Naive thymus-derived CD8-positive, alpha-beta T cell (primary cell): Measurements from ENCODE around the gene PPP1R13B. TPM values are rescaled to one million over a fixed set of nuclear protein-coding genes. Genes with fewer than 3 reads are reported as not detected.
"Not testable (repeated sequence)": the region's sequence is repeated elsewhere in the genome, so short reads cannot be mapped to it uniquely, and the experiment has no call there.

Experiments used
- ATAC-seq, 2 donors: fragments of 150-1000 bp; cut with Tn5 transposase in 1 of 2; sonication (Bioruptor Pico), chemical (Tn5 transposase) in 1 of 2; 1 replicate in 1 of 2; 2 replicates in 1 of 2; pipeline ENCODE4 v1.10.0; 2021; ENCODE audit warnings: mild to moderate bottlenecking in 2 of 2, moderate library complexity in 2 of 2
- POLR2A ChIA-PET: fragments of 350-600 bp; sonication (Branson Sonifier 250); formaldehyde crosslinking; loops from one replicate; lab custom pipeline; 2021; ENCODE audit warnings: antibody characterized with exemption; lab: Charles Lee
- DNase-seq, 10 donors: peaks; one replicate each; pipeline versions ENCODE4 v3.0.0 to v3.0.0-alpha.2; 2020 to 2022
- H3K27ac Mint-ChIP-seq, 10 donors: one replicate each; pipeline ENCODE4 v1.8.0; 2020 to 2022; ENCODE audit warnings: mild to moderate bottlenecking in 10 of 10, mixed read lengths in 10 of 10, moderate library complexity in 4 of 10, inconsistent platforms in 1 of 10
- H3K27me3 Mint-ChIP-seq, 5 donors: one replicate each; pipeline ENCODE4 v1.8.0; 2021 to 2022; ENCODE audit warnings: mixed read lengths in 5 of 5
- H3K36me3 Mint-ChIP-seq, 3 donors: one replicate each; pipeline ENCODE4 v1.8.0; 2020 to 2022; ENCODE audit warnings: mixed read lengths in 3 of 3, mild to moderate bottlenecking in 2 of 3, inconsistent platforms in 1 of 3
- H3K4me1 Mint-ChIP-seq, 4 donors: one replicate each; pipeline ENCODE4 v1.8.0; 2021 to 2022; ENCODE audit warnings: mixed read lengths in 4 of 4
- H3K4me3 Mint-ChIP-seq, 10 donors: one replicate each; pipeline ENCODE4 v1.8.0; 2020 to 2022; ENCODE audit warnings: mild to moderate bottlenecking in 10 of 10, mixed read lengths in 10 of 10, moderate library complexity in 6 of 10, inconsistent platforms in 1 of 10
- H3K9me3 Mint-ChIP-seq, 9 donors: one replicate each; pipeline ENCODE4 v1.8.0; 2020 to 2022; ENCODE audit warnings: mixed read lengths in 9 of 9, mild to moderate bottlenecking in 3 of 9, inconsistent platforms in 1 of 9, moderate library complexity in 1 of 9
- polyA plus RNA-seq, 3 donors: library from polyadenylated mRNA; unstranded; fragments of 300-500 nt; fragmentation: Illumina TruSeq; gene quantifications; one replicate each; pipeline ENCODE4 v1.2.3, GENCODE V29; 2021
- total RNA-seq, 8 experiments: library from RNA in 2 of 8; stranded (reverse) in 2 of 8; gene quantifications; one replicate each; pipeline ENCODE4 v1.2.3 and lab custom pipeline; 2021 to 2026

The PPP1R13B gene
- total and polyA plus RNA-seq, 5 experiments from 2014 or later: 2.5 to 40.3 (median 6.8) TPM

GRCh38 chr14:103818422-103818821, 29.0 kb downstream of the PPP1R13B start:
- peaks cover 0 to 2% (median 0%) of the 10 kb centered on the region in 5 donors for H3K27me3 Mint-ChIP-seq
- peaks cover 21 to 50% (median 41%) of the 10 kb centered on the region in 4 donors for H3K4me1 Mint-ChIP-seq
- peak overlapping the region in 7 of 10 donors; percentile 10 to 86 (median 46) for H3K27ac Mint-ChIP-seq
- peak overlapping the region in 1 of 10 donors; percentile 1 for H3K4me3 Mint-ChIP-seq
- no peaks in the 10 kb centered on the region for H3K36me3 Mint-ChIP-seq
- POLR2A ChIA-PET: no interaction called here
- ATAC-seq (no peak), DNase-seq (no peak)
- H3K9me3 Mint-ChIP-seq: no peaks in the 10 kb centered on the region

GRCh38 chr14:103817595-103817994, 29.8 kb downstream of the PPP1R13B start:
- ATAC-seq: no peak
- H3K4me3 Mint-ChIP-seq: peak overlapping the region in 1 of 10 donors; percentile 28
- H3K27me3 Mint-ChIP-seq: peaks cover 0 to 1% (median 0%) of the 10 kb centered on the region in 5 donors
- no peak for DNase-seq
- POLR2A ChIA-PET: interaction anchor here (0.6 kb wide), 1 partner anchor 43 kb away, joined by 4 read pairs; no protein-coding TSS in a partner anchor
- H3K4me1 Mint-ChIP-seq: peaks cover 21 to 45% (median 41%) of the 10 kb centered on the region in 4 donors
- H3K27ac Mint-ChIP-seq: peak overlapping the region in 7 of 10 donors; percentile 1 to 78 (median 46)
- no peaks in the 10 kb centered on the region for H3K9me3 Mint-ChIP-seq
- H3K36me3 Mint-ChIP-seq: no peaks in the 10 kb centered on the region

- no peak overlapping the region for H3K27ac Mint-ChIP-seq
- H3K4me3 Mint-ChIP-seq: peak overlapping the region in 1 of 10 donors; percentile 10
Measured at GRCh38 chr14:103816991-103817390, 30.4 kb downstream of the PPP1R13B start.

GRCh38 chr14:103815253-103815652, 32.1 kb downstream of the PPP1R13B start:
- POLR2A ChIA-PET: interaction anchor here (0.7 kb wide), 1 partner anchor 72 kb away, joined by 6 read pairs; no protein-coding TSS in a partner anchor
- no peak for ATAC-seq
- no peak overlapping the region for H3K4me3 Mint-ChIP-seq
- peak overlapping the region in 1 of 10 donors; percentile 14 for H3K27ac Mint-ChIP-seq
- H3K36me3 Mint-ChIP-seq: no peaks in the 10 kb centered on the region
- DNase-seq: no peak
- peaks cover 20 to 34% (median 30%) of the 10 kb centered on the region in 4 donors for H3K4me1 Mint-ChIP-seq
- no peaks in the 10 kb centered on the region for H3K9me3 Mint-ChIP-seq
- H3K27me3 Mint-ChIP-seq: peaks cover 0 to under 1% (median 0%) of the 10 kb centered on the region in 5 donors

More at GRCh38 chr14:103816991-103817390, 30.4 kb downstream of the PPP1R13B start:
- ATAC-seq (no peak), DNase-seq (no peak)
- Mint-ChIP-seq H3K27me3 (peaks cover 0 to 1% (median 0%) of the 10 kb centered on the region in 5 donors), H3K9me3 (no peaks in the 10 kb centered on the region), H3K36me3 (no peaks in the 10 kb centered on the region), H3K4me1 (peaks cover 21 to 44% (median 41%) of the 10 kb centered on the region in 4 donors)
- POLR2A ChIA-PET: interaction anchor here (0.7 kb wide), 1 partner anchor 550 kb away, joined by 4 read pairs; no protein-coding TSS in a partner anchor

- POLR2A ChIA-PET: no interaction called here
- Mint-ChIP-seq H3K27ac (no peak overlapping the region), H3K4me1 (peaks cover 8 to 18% (median 11%) of the 10 kb centered on the region in 4 donors), H3K27me3 (no peaks in the 10 kb centered on the region), H3K9me3 (no peaks in the 10 kb centered on the region), H3K36me3 (no peaks in the 10 kb centered on the region), H3K4me3 (no peak overlapping the region)
- DNase-seq (no peak), ATAC-seq (no peak)
Measured at GRCh38 chr14:103811189-103811588, 36.2 kb downstream of the PPP1R13B start.

GRCh38 chr14:103808403-103809001, 38.9 kb downstream of the PPP1R13B start:
- DNase-seq (peak; percentile 40 to 86 (median 66)), ATAC-seq (peak; percentile 81 to 97)
- POLR2A ChIA-PET: interaction anchor here (1.0 kb wide), 1 partner anchor 102 kb away, joined by 6 read pairs; no protein-coding TSS in a partner anchor
- H3K4me1 Mint-ChIP-seq: peaks cover 8 to 18% (median 16%) of the 10 kb centered on the region in 4 donors
- H3K4me3 Mint-ChIP-seq: no peak overlapping the region
- no peaks in the 10 kb centered on the region for H3K27me3 Mint-ChIP-seq
- H3K27ac Mint-ChIP-seq: no peak overlapping the region
- H3K9me3 Mint-ChIP-seq: no peaks in the 10 kb centered on the region
- no peaks in the 10 kb centered on the region for H3K36me3 Mint-ChIP-seq

GRCh38 chr14:103806805-103807204, 40.6 kb downstream of the PPP1R13B start:
- H3K27ac Mint-ChIP-seq: peak overlapping the region in 4 of 10 donors; percentile 2 to 75 (median 16)
- no peaks in the 10 kb centered on the region for H3K36me3 Mint-ChIP-seq
- H3K4me1 Mint-ChIP-seq: peaks cover 8 to 19% (median 16%) of the 10 kb centered on the region in 4 donors
- POLR2A ChIA-PET: no interaction called here
- ATAC-seq (no peak), DNase-seq (no peak)
- H3K27me3 Mint-ChIP-seq: no peaks in the 10 kb centered on the region
- H3K4me3 Mint-ChIP-seq: no peak overlapping the region
- H3K9me3 Mint-ChIP-seq: no peaks in the 10 kb centered on the region

GRCh38 chr14:103805708-103806107, 41.7 kb downstream of the PPP1R13B start:
- DNase-seq (no peak), ATAC-seq (no peak)
- peak overlapping the region in 1 of 10 donors; percentile 21 for H3K27ac Mint-ChIP-seq
- H3K27me3 Mint-ChIP-seq: no peaks in the 10 kb centered on the region
- peaks cover 8 to 24% (median 21%) of the 10 kb centered on the region in 4 donors for H3K4me1 Mint-ChIP-seq
- H3K9me3 Mint-ChIP-seq: no peaks in the 10 kb centered on the region
- POLR2A ChIA-PET: no interaction called here
- H3K4me3 Mint-ChIP-seq: no peak overlapping the region
- H3K36me3 Mint-ChIP-seq: no peaks in the 10 kb centered on the region

GRCh38 chr14:103803661-103804060, 43.7 kb downstream of the PPP1R13B start:
- H3K4me1 Mint-ChIP-seq: peaks cover 8 to 24% (median 21%) of the 10 kb centered on the region in 4 donors
- H3K9me3 Mint-ChIP-seq: no peaks in the 10 kb centered on the region
- POLR2A ChIA-PET: no interaction called here
- H3K27me3 Mint-ChIP-seq: no peaks in the 10 kb centered on the region
- H3K27ac Mint-ChIP-seq: no peak overlapping the region
- ATAC-seq (no peak), DNase-seq (no peak)
- no peaks in the 10 kb centered on the region for H3K36me3 Mint-ChIP-seq
- no peak overlapping the region for H3K4me3 Mint-ChIP-seq

- Mint-ChIP-seq H3K27ac (no peak overlapping the region), H3K9me3 (no peaks in the 10 kb centered on the region)
- no peak for DNase-seq
Measured at GRCh38 chr14:103802356-103802755, 45.0 kb downstream of the PPP1R13B start.

GRCh38 chr14:103801459-103801858, 45.9 kb downstream of the PPP1R13B start:
- H3K27ac Mint-ChIP-seq: peak overlapping the region in 1 of 10 donors; percentile 25
- no peak for ATAC-seq

More at GRCh38 chr14:103802356-103802755, 45.0 kb downstream of the PPP1R13B start:
- peaks cover 0 to under 1% (median 0%) of the 10 kb centered on the region in 3 donors for H3K36me3 Mint-ChIP-seq
- POLR2A ChIA-PET: no interaction called here
- no peak for ATAC-seq
- H3K27me3 Mint-ChIP-seq: no peaks in the 10 kb centered on the region
- H3K4me1 Mint-ChIP-seq: peaks cover 8 to 23% (median 19%) of the 10 kb centered on the region in 4 donors
- no peak overlapping the region for H3K4me3 Mint-ChIP-seq

GRCh38 chr14:103793192-103793591, 54.2 kb downstream of the PPP1R13B start:
- H3K9me3 Mint-ChIP-seq, POLR2A ChIA-PET, DNase-seq, H3K27me3 Mint-ChIP-seq, ATAC-seq, H3K4me1 Mint-ChIP-seq, H3K4me3 Mint-ChIP-seq: not testable (repeated sequence)
- Mint-ChIP-seq H3K36me3 (peaks cover 0 to 52% (median 5%) of the 10 kb centered on the region in 3 donors), H3K27ac (peak overlapping the region in 1 of 10 donors; percentile 69)

More at GRCh38 chr14:103801459-103801858, 45.9 kb downstream of the PPP1R13B start:
- no peaks in the 10 kb centered on the region for H3K9me3 Mint-ChIP-seq
- peaks cover 0 to 5% (median 0%) of the 10 kb centered on the region in 3 donors for H3K36me3 Mint-ChIP-seq
- POLR2A ChIA-PET: interaction anchor here (0.6 kb wide), 1 partner anchor 47 kb away, joined by 3 read pairs; no protein-coding TSS in a partner anchor
- H3K27me3 Mint-ChIP-seq: no peaks in the 10 kb centered on the region
- no peak overlapping the region for H3K4me3 Mint-ChIP-seq
- DNase-seq: no peak
- H3K4me1 Mint-ChIP-seq: peaks cover 1 to 15% (median 11%) of the 10 kb centered on the region in 4 donors

GRCh38 chr14:103788086-103788485, 59.3 kb downstream of the PPP1R13B start:
- Mint-ChIP-seq H3K9me3 (no peaks in the 10 kb centered on the region), H3K4me1 (no peaks in the 10 kb centered on the region), H3K27ac (no peak overlapping the region), H3K27me3 (no peaks in the 10 kb centered on the region), H3K36me3 (peaks cover 0 to 39% (median 5%) of the 10 kb centered on the region in 3 donors), H3K4me3 (no peak overlapping the region)
- no peak for ATAC-seq
- no peak for DNase-seq
- POLR2A ChIA-PET: no interaction called here
